ENCODE results near the gene USP44. TPM values are rescaled to one million over a fixed set of nuclear protein-coding genes. Genes with fewer than 3 reads are reported as not detected.

USP44 gene
- total and polyA plus RNA-seq, 11 donors = 0.09 to 1.2 (median 0.33) TPM; not detected in 3

DNA sequence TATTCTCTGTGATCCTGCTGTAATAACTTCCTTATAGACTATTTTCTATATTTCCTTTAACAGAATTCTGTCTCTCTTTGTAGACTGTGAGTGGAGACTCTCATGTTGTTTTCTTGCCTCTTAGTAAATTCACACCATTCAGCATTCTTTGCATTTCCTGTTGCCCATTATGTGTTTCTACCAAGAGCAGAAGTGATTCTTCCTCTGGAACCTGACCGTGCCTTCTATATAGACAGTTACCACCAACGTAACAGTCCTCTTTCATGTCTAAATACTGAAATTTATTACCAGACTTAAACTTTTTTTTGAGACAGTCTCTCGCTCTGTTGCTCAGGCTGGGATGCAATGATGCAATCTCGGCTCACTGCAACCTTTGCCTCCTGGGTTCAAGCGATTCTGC, 46.2 kb downstream of the USP44 start:
- 92 to 95% (median 94%) methylated on average over 5 of the region's 5 CpGs for WGBS, 4 donors
- no peak for TF ChIP-seq POLR2A (IDR thresholded peaks at IDR 0.05)
- TF ChIP-seq, protein P1, sequence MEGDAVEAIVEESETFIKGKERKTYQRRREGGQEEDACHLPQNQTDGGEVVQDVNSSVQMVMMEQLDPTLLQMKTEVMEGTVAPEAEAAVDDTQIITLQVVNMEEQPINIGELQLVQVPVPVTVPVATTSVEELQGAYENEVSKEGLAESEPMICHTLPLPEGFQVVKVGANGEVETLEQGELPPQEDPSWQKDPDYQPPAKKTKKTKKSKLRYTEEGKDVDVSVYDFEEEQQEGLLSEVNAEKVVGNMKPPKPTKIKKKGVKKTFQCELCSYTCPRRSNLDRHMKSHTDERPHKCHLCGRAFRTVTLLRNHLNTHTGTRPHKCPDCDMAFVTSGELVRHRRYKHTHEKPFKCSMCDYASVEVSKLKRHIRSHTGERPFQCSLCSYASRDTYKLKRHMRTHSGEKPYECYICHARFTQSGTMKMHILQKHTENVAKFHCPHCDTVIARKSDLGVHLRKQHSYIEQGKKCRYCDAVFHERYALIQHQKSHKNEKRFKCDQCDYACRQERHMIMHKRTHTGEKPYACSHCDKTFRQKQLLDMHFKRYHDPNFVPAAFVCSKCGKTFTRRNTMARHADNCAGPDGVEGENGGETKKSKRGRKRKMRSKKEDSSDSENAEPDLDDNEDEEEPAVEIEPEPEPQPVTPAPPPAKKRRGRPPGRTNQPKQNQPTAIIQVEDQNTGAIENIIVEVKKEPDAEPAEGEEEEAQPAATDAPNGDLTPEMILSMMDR (IDR thresholded peaks at IDR 0.05) = no peak
- Histone ChIP-seq H3K9me3 (no peaks in the 10 kb centered on the region), H3K4me3 (no peak overlapping the region), H3K36me3 (peaks cover 0 to 95% (median 83%) of the 10 kb centered on the region in 9 donors), H3K27me3 (no peaks in the 10 kb centered on the region), H3K4me1 (no peaks in the 10 kb centered on the region), H3K27ac (no peak overlapping the region)
- ATAC-seq = no peak
- intact Hi-C loops (cut with DNase I) = no loop called here
- DNase-seq = no peak

DNA sequence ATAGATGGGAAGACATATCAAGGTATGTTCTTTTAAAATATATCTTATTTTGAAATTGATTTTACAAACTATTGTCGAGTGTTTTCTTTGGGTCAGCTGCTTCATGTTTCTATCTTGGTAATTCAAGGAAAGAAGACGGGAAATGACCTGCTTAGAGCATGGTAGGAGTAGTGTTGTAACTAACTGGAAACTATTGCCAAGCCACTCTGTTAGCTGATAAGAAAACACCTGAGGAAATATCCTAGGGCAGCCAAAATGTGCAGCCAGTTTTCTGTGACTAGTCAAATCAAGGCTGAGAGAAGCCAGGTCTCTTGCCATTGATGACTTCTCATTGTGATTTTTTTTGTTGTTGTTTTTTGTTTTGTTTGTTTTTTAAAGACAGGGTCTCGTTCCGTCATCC, 47.1 kb downstream of the USP44 start:
- H3K9me3 ChIP-seq = peaks cover 0 to 4% (median 0%) of the 10 kb centered on the region in 12 donors
- TF ChIP-seq POLR2A (IDR thresholded peaks at IDR 0.05) = no peak
- TF ChIP-seq, protein P1 (IDR thresholded peaks at IDR 0.05) = no peak
- peaks cover 3 to 95% (median 83%) of the 10 kb centered on the region in 9 donors for H3K36me3 ChIP-seq
- DNase-seq = no peak
- 81 to 88% (median 85%) methylated on average over 4 of the region's 4 CpGs for WGBS, 4 donors
- H3K4me1 ChIP-seq = no peaks in the 10 kb centered on the region
- H3K27ac ChIP-seq = no peak overlapping the region
- peak in 2 of 4 donors; percentile 38 to 53 for ATAC-seq
- no peaks in the 10 kb centered on the region for H3K27me3 ChIP-seq
- H3K4me3 ChIP-seq = no peak overlapping the region
- intact Hi-C loops (cut with DNase I) = no loop called here

DNA sequence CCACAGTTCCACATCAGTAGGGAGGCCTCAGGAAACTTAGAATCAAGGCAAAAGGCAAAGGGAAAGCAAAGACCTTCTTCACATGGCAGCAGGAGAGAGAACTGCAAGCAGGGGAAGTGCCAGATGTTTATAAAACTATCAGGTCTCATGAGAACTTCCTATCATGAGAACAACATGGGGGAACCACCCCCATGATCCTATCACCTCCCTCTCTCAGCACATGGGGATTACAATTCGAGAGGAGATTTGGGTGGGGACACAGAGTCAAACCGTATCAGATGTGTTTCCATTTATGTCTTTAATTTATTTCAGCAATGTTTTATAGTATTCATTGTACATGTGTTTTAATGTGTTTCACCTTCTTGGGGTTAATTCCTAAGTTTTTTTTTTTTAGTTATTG, 51.5 kb downstream of the USP44 start:
- DNase-seq (no peak), ATAC-seq (no peak)
- Histone ChIP-seq H3K9me3 (peaks cover 0 to 6% (median 0%) of the 10 kb centered on the region in 12 donors), H3K4me3 (no peak overlapping the region), H3K27ac (no peak overlapping the region), H3K27me3 (no peaks in the 10 kb centered on the region), H3K4me1 (no peaks in the 10 kb centered on the region), H3K36me3 (peaks cover 3 to 95% (median 81%) of the 10 kb centered on the region in 9 donors)
- intact Hi-C loops (cut with DNase I) = no loop called here
- TF ChIP-seq POLR2A (IDR thresholded peaks at IDR 0.05) = no peak
- TF ChIP-seq, protein P1 (IDR thresholded peaks at IDR 0.05) = no peak
- WGBS, 4 donors = 60 to 80% (median 74%) methylated on average over 2 of the region's 2 CpGs

DNA sequence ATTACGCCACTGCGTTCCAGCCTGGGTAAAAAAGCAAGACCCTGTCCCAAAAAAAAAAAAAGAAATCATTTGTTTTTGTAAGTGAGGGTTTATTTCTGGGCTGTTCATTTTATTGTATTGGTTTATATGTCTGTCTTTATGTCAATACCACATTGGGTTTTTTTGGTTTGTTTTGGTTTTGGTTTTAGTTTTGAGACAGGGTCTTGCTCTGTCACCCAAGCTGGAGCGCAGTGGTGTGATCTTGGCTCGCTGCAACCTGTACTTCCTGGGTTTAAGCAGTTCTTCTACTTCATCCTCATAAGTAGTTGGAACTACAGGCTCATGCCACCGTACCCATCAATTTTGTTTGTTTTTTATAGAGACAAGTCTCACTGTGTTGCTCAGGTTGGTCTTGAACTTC, 52.3 kb downstream of the USP44 start:
- H3K27me3 ChIP-seq = no peaks in the 10 kb centered on the region
- ATAC-seq = no peak
- H3K36me3 ChIP-seq = peaks cover 3 to 95% (median 81%) of the 10 kb centered on the region in 9 donors
- no peaks in the 10 kb centered on the region for H3K4me1 ChIP-seq
- intact Hi-C loops (cut with DNase I) = no loop called here
- H3K4me3 ChIP-seq = no peak overlapping the region
- DNase-seq = no peak
- TF ChIP-seq POLR2A (IDR thresholded peaks at IDR 0.05) = no peak
- TF ChIP-seq, protein P1 (IDR thresholded peaks at IDR 0.05) = no peak
- 97 to 100% (median 99%) methylated on average over 5 of the region's 5 CpGs for WGBS, 4 donors
- no peak overlapping the region for H3K27ac ChIP-seq
- peaks cover 0 to 6% (median 0%) of the 10 kb centered on the region in 12 donors for H3K9me3 ChIP-seq

Measured in heart left ventricle (tissue), 16 donors.